ENCODE data around the gene PLA1A. TPM values are rescaled to one million over a fixed set of nuclear protein-coding genes. Genes with fewer than 3 reads are reported as not detected.

Gene PLA1A
- polyA plus RNA-seq, 4 donors = 5.0 to 15.3 TPM; not detected in 2

- Histone ChIP-seq H3K27me3 (ENCODE audit: control insufficient read depth in 3 of 3, insufficient read depth in 3 of 3, low read length in 3 of 3) (no peaks in the 10 kb centered on the region), H3K36me3 (ENCODE audit: control insufficient read depth in 3 of 3, insufficient read depth in 2 of 3, low read depth in 1 of 3, low read length in 3 of 3) (peaks cover 0 to 10% (median 0%) of the 10 kb centered on the region in 3 donors), H3K9me3 (ENCODE audit: control insufficient read depth in 2 of 2, insufficient read depth in 1 of 2, low read depth in 1 of 2, low read length in 1 of 2) (no peaks in the 10 kb centered on the region), H3K27ac (ENCODE audit: low read depth in 1 of 3, low read length in 2 of 3) (no peak overlapping the region), H3K4me3 (ENCODE audit: low read depth in 1 of 3, low read length in 3 of 3) (no peak overlapping the region), H3K4me1 (ENCODE audit: control insufficient read depth in 3 of 3, insufficient read depth in 2 of 3, low read depth in 1 of 3, low read length in 2 of 3) (no peaks in the 10 kb centered on the region)
- 40 to 73% (median 69%) methylated on average over 3 of the region's 3 CpGs for WGBS, 3 donors
- DNase-seq (no peak), FAIRE-seq (no peak)
Observed at GRCh38 chr3:119649761-119650160, 52.1 kb downstream of the PLA1A start.

- WGBS, 3 donors = 84 to 91% (median 86%) methylated on average over 7 of the region's 7 CpGs
- FAIRE-seq (no peak), DNase-seq (no peak)
- no peaks in the 10 kb centered on the region for H3K9me3 ChIP-seq (ENCODE audit: control insufficient read depth in 2 of 2, insufficient read depth in 1 of 2, low read depth in 1 of 2, low read length in 1 of 2)
- peaks cover 0 to 10% (median 0%) of the 10 kb centered on the region in 3 donors for H3K36me3 ChIP-seq (ENCODE audit: control insufficient read depth in 3 of 3, insufficient read depth in 2 of 3, low read depth in 1 of 3, low read length in 3 of 3)
- no peaks in the 10 kb centered on the region for H3K4me1 ChIP-seq (ENCODE audit: control insufficient read depth in 3 of 3, insufficient read depth in 2 of 3, low read depth in 1 of 3, low read length in 2 of 3)
- H3K4me3 ChIP-seq (ENCODE audit: low read depth in 1 of 3, low read length in 3 of 3) = no peak overlapping the region
- no peaks in the 10 kb centered on the region for H3K27me3 ChIP-seq (ENCODE audit: control insufficient read depth in 3 of 3, insufficient read depth in 3 of 3, low read length in 3 of 3)
- H3K27ac ChIP-seq (ENCODE audit: low read depth in 1 of 3, low read length in 2 of 3) = peak overlapping the region in 1 of 3 donors; percentile 44
Observed at GRCh38 chr3:119652306-119653033, 54.8 kb downstream of the PLA1A start.

- 35 to 49% (median 41%) methylated on average over 2 of the region's 2 CpGs for WGBS, 3 donors
- H3K27me3 ChIP-seq (ENCODE audit: control insufficient read depth in 3 of 3, insufficient read depth in 3 of 3, low read length in 3 of 3) = no peaks in the 10 kb centered on the region
- peaks cover 0 to 5% (median 0%) of the 10 kb centered on the region in 3 donors for H3K36me3 ChIP-seq (ENCODE audit: control insufficient read depth in 3 of 3, insufficient read depth in 2 of 3, low read depth in 1 of 3, low read length in 3 of 3)
- no peak overlapping the region for H3K27ac ChIP-seq (ENCODE audit: low read depth in 1 of 3, low read length in 2 of 3)
- FAIRE-seq (no peak), DNase-seq (no peak)
- H3K4me3 ChIP-seq (ENCODE audit: low read depth in 1 of 3, low read length in 3 of 3) = no peak overlapping the region
- H3K9me3 ChIP-seq (ENCODE audit: control insufficient read depth in 2 of 2, insufficient read depth in 1 of 2, low read depth in 1 of 2, low read length in 1 of 2) = no peaks in the 10 kb centered on the region
- H3K4me1 ChIP-seq (ENCODE audit: control insufficient read depth in 3 of 3, insufficient read depth in 2 of 3, low read depth in 1 of 3, low read length in 2 of 3) = no peaks in the 10 kb centered on the region
Observed at GRCh38 chr3:119653876-119654275, 56.2 kb downstream of the PLA1A start.

DNA sequence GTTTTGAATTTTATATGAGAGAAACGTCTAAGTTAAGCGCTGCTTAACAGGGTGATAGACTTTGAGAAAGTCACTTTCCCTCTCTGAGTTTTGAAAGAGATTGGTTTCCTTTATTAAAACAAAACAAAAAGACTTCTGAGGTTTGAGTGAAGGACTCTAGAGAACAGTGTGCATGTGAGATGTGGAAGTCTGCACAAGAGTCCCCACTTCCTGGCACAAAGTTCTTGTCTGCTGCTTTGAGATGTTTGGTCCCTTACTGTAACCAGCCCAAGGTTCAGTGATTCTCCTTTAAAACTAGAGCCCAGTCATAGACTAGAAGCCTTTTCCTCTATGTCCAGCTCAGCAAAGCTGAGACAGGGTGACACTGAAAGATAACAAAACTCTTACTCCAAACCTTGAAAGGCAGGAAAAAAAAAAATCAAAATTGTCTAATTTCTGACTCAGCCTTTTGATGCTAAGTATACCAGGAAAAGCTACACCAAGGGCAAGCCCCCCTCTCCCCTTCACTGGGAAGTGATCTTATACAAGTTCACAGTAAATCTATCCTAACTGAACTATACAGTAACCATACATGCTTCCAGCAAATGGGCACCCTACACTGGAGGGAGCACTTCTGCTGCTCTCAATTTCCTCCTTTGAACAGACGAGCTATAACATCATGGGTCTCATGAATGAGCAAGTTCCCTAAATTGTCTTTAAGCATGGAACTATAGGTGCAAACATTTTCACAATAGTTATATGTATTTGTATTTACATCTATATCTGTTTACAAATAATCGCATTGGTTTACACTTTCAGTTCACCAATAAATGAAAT, 60.4 kb downstream of the PLA1A start:
- H3K27ac ChIP-seq (ENCODE audit: low read depth in 1 of 3, low read length in 2 of 3) = no peak overlapping the region
- DNase-seq (no peak), FAIRE-seq (no peak)
- H3K36me3 ChIP-seq (ENCODE audit: control insufficient read depth in 3 of 3, insufficient read depth in 2 of 3, low read depth in 1 of 3, low read length in 3 of 3) = peaks cover 0 to 6% (median 0%) of the 10 kb centered on the region in 3 donors
- no peaks in the 10 kb centered on the region for H3K9me3 ChIP-seq (ENCODE audit: control insufficient read depth in 2 of 2, insufficient read depth in 1 of 2, low read depth in 1 of 2, low read length in 1 of 2)
- H3K27me3 ChIP-seq (ENCODE audit: control insufficient read depth in 3 of 3, insufficient read depth in 3 of 3, low read length in 3 of 3) = no peaks in the 10 kb centered on the region
- no peak overlapping the region for H3K4me3 ChIP-seq (ENCODE audit: low read depth in 1 of 3, low read length in 3 of 3)
- WGBS, 3 donors = 71 to 92% (median 91%) methylated on average over 4 of the region's 4 CpGs
- H3K4me1 ChIP-seq (ENCODE audit: control insufficient read depth in 3 of 3, insufficient read depth in 2 of 3, low read depth in 1 of 3, low read length in 2 of 3) = no peaks in the 10 kb centered on the region

- H3K9me3 ChIP-seq (ENCODE audit: control insufficient read depth in 2 of 2, insufficient read depth in 1 of 2, low read depth in 1 of 2, low read length in 1 of 2) = no peaks in the 10 kb centered on the region
- FAIRE-seq = no peak
- WGBS, 3 donors = 99 to 100% (median 100%) methylated on average over 2 of the region's 2 CpGs
- no peak overlapping the region for H3K27ac ChIP-seq (ENCODE audit: low read depth in 1 of 3, low read length in 2 of 3)
- H3K27me3 ChIP-seq (ENCODE audit: control insufficient read depth in 3 of 3, insufficient read depth in 3 of 3, low read length in 3 of 3) = no peaks in the 10 kb centered on the region
- H3K4me3 ChIP-seq (ENCODE audit: low read depth in 1 of 3, low read length in 3 of 3) = no peak overlapping the region
- DNase-seq = no peak
- H3K36me3 ChIP-seq (ENCODE audit: control insufficient read depth in 3 of 3, insufficient read depth in 2 of 3, low read depth in 1 of 3, low read length in 3 of 3) = peaks cover 0 to 6% (median 0%) of the 10 kb centered on the region in 3 donors
- no peaks in the 10 kb centered on the region for H3K4me1 ChIP-seq (ENCODE audit: control insufficient read depth in 3 of 3, insufficient read depth in 2 of 3, low read depth in 1 of 3, low read length in 2 of 3)
Observed at GRCh38 chr3:119658994-119659393, 61.3 kb downstream of the PLA1A start.

DNA sequence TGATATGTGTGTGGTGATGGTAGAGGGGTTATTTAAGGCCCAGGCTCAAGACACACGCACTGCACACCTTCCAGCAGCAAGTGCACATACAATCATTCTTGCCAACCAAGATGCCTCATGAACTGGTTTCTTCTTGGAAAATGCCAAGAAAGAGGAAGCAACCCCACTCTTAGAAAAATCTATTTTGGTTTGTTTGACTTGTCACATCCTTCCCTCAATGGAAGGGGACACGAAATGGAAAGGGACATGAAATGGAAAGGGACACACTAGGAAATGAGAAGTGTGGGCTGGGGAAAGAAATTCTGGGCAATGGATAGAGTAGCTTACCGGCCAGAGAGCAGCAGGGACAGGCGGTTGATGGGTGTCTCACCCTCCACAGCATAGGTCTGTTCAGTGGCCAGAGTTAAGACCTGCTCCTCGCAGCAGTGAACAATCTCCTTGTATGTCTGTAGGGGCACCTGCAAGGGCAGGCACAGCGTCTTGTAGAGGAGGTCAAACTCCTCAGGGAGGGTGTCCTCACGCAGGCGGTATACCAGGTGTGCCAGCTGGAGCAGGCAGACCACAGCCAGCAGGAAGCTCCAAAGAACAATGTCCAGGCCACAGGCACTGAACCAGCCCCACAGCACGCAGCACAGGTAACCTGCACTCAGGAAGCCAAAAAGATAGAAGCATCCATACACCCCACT, 62.1 kb downstream of the PLA1A start:
- DNase-seq (peak in 1 of 2 donors; percentile 25), FAIRE-seq (no peak)
- Histone ChIP-seq H3K27me3 (ENCODE audit: control insufficient read depth in 3 of 3, insufficient read depth in 3 of 3, low read length in 3 of 3) (no peaks in the 10 kb centered on the region), H3K9me3 (ENCODE audit: control insufficient read depth in 2 of 2, insufficient read depth in 1 of 2, low read depth in 1 of 2, low read length in 1 of 2) (no peaks in the 10 kb centered on the region), H3K4me1 (ENCODE audit: control insufficient read depth in 3 of 3, insufficient read depth in 2 of 3, low read depth in 1 of 3, low read length in 2 of 3) (no peaks in the 10 kb centered on the region), H3K27ac (ENCODE audit: low read depth in 1 of 3, low read length in 2 of 3) (peak overlapping the region in 1 of 3 donors; percentile 14), H3K36me3 (ENCODE audit: control insufficient read depth in 3 of 3, insufficient read depth in 2 of 3, low read depth in 1 of 3, low read length in 3 of 3) (peaks cover 0 to 6% (median 0%) of the 10 kb centered on the region in 3 donors), H3K4me3 (ENCODE audit: low read depth in 1 of 3, low read length in 3 of 3) (peak overlapping the region in 1 of 3 donors; percentile 11)
- 46 to 62% (median 62%) methylated on average over 9 of the region's 9 CpGs for WGBS, 3 donors

- Histone ChIP-seq H3K4me3 (ENCODE audit: low read depth in 1 of 3, low read length in 3 of 3) (peak within 1 kb of the TSS in 1 of 3 donors; percentile 11), H3K9me3 (ENCODE audit: control insufficient read depth in 2 of 2, insufficient read depth in 1 of 2, low read depth in 1 of 2, low read length in 1 of 2) (no peaks in the 10 kb centered on the region), H3K27me3 (ENCODE audit: control insufficient read depth in 3 of 3, insufficient read depth in 3 of 3, low read length in 3 of 3) (no peaks in the 10 kb centered on the region), H3K27ac (ENCODE audit: low read depth in 1 of 3, low read length in 2 of 3) (peak within 1 kb of the TSS in 1 of 3 donors; percentile 14), H3K4me1 (ENCODE audit: control insufficient read depth in 3 of 3, insufficient read depth in 2 of 3, low read depth in 1 of 3, low read length in 2 of 3) (no peaks in the 10 kb centered on the region), H3K36me3 (ENCODE audit: control insufficient read depth in 3 of 3, insufficient read depth in 2 of 3, low read depth in 1 of 3, low read length in 3 of 3) (peaks cover 0 to 6% (median 0%) of the 10 kb centered on the region in 3 donors)
- DNase-seq (no peak), FAIRE-seq (no peak)
- 77 to 90% (median 85%) methylated on average over 9 of the region's 9 CpGs for WGBS, 3 donors
Observed at GRCh38 chr3:119660474-119661440, 63.1 kb downstream of the PLA1A start, which contains the start of gene POPDC2. POPDC2 (minus strand) TSS chr3:119660589; CDS start chr3:119660423, 166 bp downstream.
